K562 (cell line): ENCODE results near the gene SCAMP5. TPM values are rescaled to one million over a fixed set of nuclear protein-coding genes. Genes with fewer than 3 reads are reported as not detected.
A peak's percentile ranks its signal among the peaks of the same experiment; 100 is the strongest.

Experiments
- EHMT2 ChIP-seq: fragments of 450-650 bp; IDR thresholded peaks from 2 replicates; pipeline ENCODE4 v1.6.1; 2018; ENCODE audit warnings: antibody characterized with exemption
- ELF2 ChIP-seq: fragments of 250-450 bp; sonication (Bioruptor Pico); IDR thresholded peaks from 2 replicates; pipeline ENCODE4 v1.5.0; 2021; ENCODE audit warnings: mild to moderate bottlenecking
- GATAD2A ChIP-seq: fragments of 450-650 bp; IDR thresholded peaks from 2 replicates; pipeline ENCODE4 v1.6.1; 2017
- MITF ChIP-seq: IDR thresholded peaks from 2 replicates; pipeline ENCODE4 v1.6.1; 2014; ENCODE audit warnings: antibody characterized with exemption
- TCF7L2 ChIP-seq: fragments of 150-350 bp; IDR thresholded peaks from 2 replicates; pipeline ENCODE4 v1.6.1; 2016; ENCODE audit warnings: low read depth, mild to moderate bottlenecking, low read length, moderate library complexity
- TEAD2 ChIP-seq: fragments of 450-650 bp; IDR thresholded peaks from 2 replicates; pipeline ENCODE4 v1.6.1; 2016; ENCODE audit warnings: missing genetic modification characterization, control low read depth, missing compliant biosample characterization
- THRA ChIP-seq: fragments of 450-650 bp; IDR thresholded peaks from 2 replicates; pipeline ENCODE4 v1.6.1; 2017; ENCODE audit warnings: mild to moderate bottlenecking, moderate library complexity
- TRIM24 ChIP-seq, 2 experiments: fragments of 450-650 bp; IDR thresholded peaks; 2 replicates each; pipeline ENCODE4 v1.6.1; 2016
- ZNF282 ChIP-seq: sonication (generic); formaldehyde crosslinking; IDR thresholded peaks from 2 replicates; pipeline ENCODE4 v1.8.1; 2023; ENCODE audit warnings: missing genetic modification reagents
- ZNF318 ChIP-seq, 2 experiments: fragments of 450-650 bp; IDR thresholded peaks; 2 replicates each; pipeline ENCODE4 v1.6.1; 2016; ENCODE audit warnings: mild to moderate bottlenecking in 2 of 2, borderline replicate concordance in 1 of 2, low read depth in 1 of 2, moderate library complexity in 1 of 2
- ZNF511 ChIP-seq: sonication (generic); formaldehyde crosslinking; IDR thresholded peaks from 2 replicates; pipeline ENCODE4 v1.8.0; 2022; ENCODE audit warnings: mild to moderate bottlenecking, missing genetic modification reagents
- polyA plus RNA-seq, 8 experiments: library from polyadenylated mRNA; depleted of rRNA in 4 of 8; stranded (reverse) in 5 of 8; unstranded in 3 of 8; fragments of >200 nt; fragmentation: Nextera tagmentation in 2 of 8; fragmentation: Illumina TruSeq in 1 of 8; extraction: Ambion mirVana in 2 of 8; extraction: Trizol in 1 of 8; gene quantifications; 2 replicates each; pipeline versions ENCODE4 v1.2.1 to v1.2.3, GENCODE V29; 2011 to 2014; ENCODE audit warnings: inconsistent platforms in 1 of 8, missing spikeins in 1 of 8
- total RNA-seq, 7 experiments: library from RNA; depleted of rRNA in 6 of 7; stranded (reverse); fragments of >200 nt in 6 of 7; fragmentation: Illumina TruSeq in 2 of 7; extraction: Trizol in 2 of 7; gene quantifications; 2 replicates each; pipeline versions ENCODE4 v1.2.1 to v1.2.3, GENCODE V29; 2011 to 2021; ENCODE audit warnings: low replicate concordance in 1 of 7

SCAMP5 gene
- total and polyA plus RNA-seq, 9 of the 15 experiments (the other 6 are each of a cell fraction or from before 2014, with no cell fraction given), result 0.09 to 0.29 (median 0.19) TPM; not detected in 5

GRCh38 chr15:75023181-75023871 lies 28.0 kb downstream of the SCAMP5 start, which contains the start of gene PPCDC (continued):
- no peak for TF ChIP-seq ZNF318 (IDR thresholded peaks at IDR 0.05; ENCODE audit: borderline replicate concordance in 1 of 2, low read depth in 1 of 2)
- no peak for TF ChIP-seq THRA
- no peak for TF ChIP-seq MITF
- TF ChIP-seq TEAD2 (tag), result no peak
- no peak for TF ChIP-seq TRIM24 (IDR thresholded peaks at IDR 0.05)
- no peak for TF ChIP-seq EHMT2
- TF ChIP-seq ELF2, result peak; percentile 20; the same call in 1 of the 2 replicates
- peak; percentile 37; the same call in 1 of the 2 replicates for TF ChIP-seq GATAD2A
- 0 out of 2 replicates have a peak, but pooled peaks have one; percentile 18 for TF ChIP-seq ZNF511 (CRISPR knock-in tag)
- TF ChIP-seq TCF7L2, result no peak
- TF ChIP-seq ZNF282 (CRISPR knock-in tag), result no peak
